Keratinocyte (primary cell): ENCODE measurements around the gene SLC19A3. TPM values are rescaled to one million over a fixed set of nuclear protein-coding genes. Genes with fewer than 3 reads are reported as not detected.

Experiments
- DNase-seq: peaks from one replicate; pipeline ENCODE4 v3.0.0-alpha.2; 2011; ENCODE audit warnings: low read depth, missing footprints, low spot score
- FAIRE-seq: peaks from 2 replicates; lab custom pipeline; 2011; peaks lifted over from hg19 to GRCh38; lab: Jason Lieb, UNC
- H2AFZ ChIP-seq: 2 replicates; pipeline ENCODE4 v1.6.0; 2012; ENCODE audit warnings: low read length, control low read depth, inconsistent platforms; ENCODE audit not compliant: control insufficient read depth
- H3K27ac ChIP-seq: 2 replicates; pipeline ENCODE4 v1.5.1; 2011; ENCODE audit warnings: low read length; ENCODE audit not compliant: control insufficient read depth, insufficient read depth
- H3K27me3 ChIP-seq: 3 replicates; pipeline ENCODE4 v1.6.0; 2011; ENCODE audit warnings: low read length; ENCODE audit not compliant: control insufficient read depth, insufficient read depth; ENCODE audit errors: extremely low read depth
- H3K36me3 ChIP-seq, 2 experiments: 2 replicates in 1 of 2; 3 replicates in 1 of 2; pipeline ENCODE4 v1.5.1; 2011; ENCODE audit warnings: low read length in 2 of 2, mild to moderate bottlenecking in 1 of 2; ENCODE audit not compliant: control insufficient read depth in 2 of 2, insufficient read depth in 2 of 2; ENCODE audit errors: extremely low read depth in 1 of 2
- H3K4me1 ChIP-seq: 3 replicates; pipeline ENCODE4 v1.5.1; 2011; ENCODE audit warnings: low read length; ENCODE audit not compliant: control insufficient read depth, insufficient read depth; ENCODE audit errors: extremely low read depth
- H3K4me2 ChIP-seq: 3 replicates; pipeline ENCODE4 v1.6.0; 2011; ENCODE audit warnings: low read depth, low read length; ENCODE audit not compliant: control insufficient read depth, insufficient read depth; ENCODE audit errors: extremely low read depth
- H3K4me3 ChIP-seq, 3 experiments: fragments of 200-600 bp in 1 of 3; sonication (generic) in 1 of 3; 2 replicates in 2 of 3; 3 replicates in 1 of 3; pipeline ENCODE4 v1.5.1; 2011 to 2016; ENCODE audit warnings: low read length in 3 of 3, mild to moderate bottlenecking in 3 of 3, control low read depth in 2 of 3, inconsistent platforms in 1 of 3, low read depth in 1 of 3, mixed read lengths in 1 of 3, mixed run types in 1 of 3, moderate library complexity in 1 of 3; ENCODE audit not compliant: control insufficient read depth in 2 of 3, insufficient read depth in 2 of 3; ENCODE audit errors: extremely low read depth in 1 of 3
- H3K79me2 ChIP-seq: 2 replicates; pipeline ENCODE4 v1.6.0; 2012; ENCODE audit warnings: low read length; ENCODE audit not compliant: control insufficient read depth, insufficient read depth
- H3K9ac ChIP-seq: 3 replicates; pipeline ENCODE4 v1.6.0; 2011; ENCODE audit warnings: low read length; ENCODE audit not compliant: control insufficient read depth, insufficient read depth; ENCODE audit errors: extremely low read depth
- H3K9me1 ChIP-seq: 3 replicates; pipeline ENCODE4 v1.6.0; 2011; ENCODE audit warnings: low read length; ENCODE audit not compliant: control insufficient read depth, insufficient read depth; ENCODE audit errors: extremely low read depth
- H3K9me3 ChIP-seq: 2 replicates; pipeline ENCODE4 v1.5.1; 2012; ENCODE audit warnings: low read depth, low read length; ENCODE audit not compliant: control insufficient read depth
- H4K20me1 ChIP-seq: 3 replicates; pipeline ENCODE4 v1.6.0; 2011; ENCODE audit warnings: low read length; ENCODE audit not compliant: control insufficient read depth, insufficient read depth; ENCODE audit errors: extremely low read depth
- CTCF ChIP-seq, 3 experiments: IDR thresholded peaks in 1 of 3; conservative IDR thresholded peaks in 1 of 3; optimal IDR thresholded peaks in 1 of 3; 2 replicates in 2 of 3; 3 replicates in 1 of 3; pipeline versions ENCODE3 to v1.5.1; 2011; ENCODE audit warnings: low read length in 3 of 3, mild to moderate bottlenecking in 3 of 3, moderate library complexity in 2 of 3, control low read depth in 1 of 3, inconsistent platforms in 1 of 3; ENCODE audit not compliant: insufficient read depth in 2 of 3; ENCODE audit errors: extremely low read depth in 1 of 3
- EZH2 ChIP-seq: IDR thresholded peaks from one replicate; pipeline ENCODE4 v1.6.1; 2012; ENCODE audit warnings: inconsistent platforms, mild to moderate bottlenecking, low read length, moderate library complexity
- dilution Hi-C: fragments of 300-500 bp; cut with MboI; formaldehyde crosslinking; loops from one replicate; pipeline ENCODE4 v1.7.0; 2020; ENCODE audit warnings: low sequenced_read_pairs; ENCODE audit not compliant: extremely low pct_ligation_motif_present
- polyA plus RNA-seq, 5 experiments: library from polyadenylated mRNA; depleted of rRNA in 3 of 5; stranded (reverse) in 3 of 5; stranded (forward) in 1 of 5; unstranded in 1 of 5; fragments of >200 nt; gene quantifications; 1 replicate in 1 of 5; 2 replicates in 3 of 5; 3 replicates in 1 of 5; pipeline versions ENCODE4 v1.2.1 to v1.2.3, GENCODE V29; 2011 to 2012; ENCODE audit warnings: missing spikeins in 2 of 5, low read depth in 1 of 5, low replicate concordance in 1 of 5

The SLC19A3 gene
- polyA plus RNA-seq, 1 donor (not counting 4 experiments of a cell fraction or from before 2014, with no cell fraction given): 0.58 TPM

GRCh38 chr2:227687189-227687588 lies 30.6 kb downstream of the SLC19A3 start:
- FAIRE-seq (no peak), DNase-seq (no peak)
- Histone ChIP-seq H3K27me3 (no peaks in the 10 kb centered on the region), H3K27ac (no peak overlapping the region), H3K9me1 (no peaks in the 10 kb centered on the region), H3K4me2 (no peak overlapping the region), H3K79me2 (no peaks in the 10 kb centered on the region), H3K9me3 (no peaks in the 10 kb centered on the region), H3K9ac (no peak overlapping the region), H3K4me1 (no peaks in the 10 kb centered on the region), H3K4me3 (no peak overlapping the region), H2AFZ (no peak overlapping the region), H3K36me3 (no peaks in the 10 kb centered on the region), H4K20me1 (no peaks in the 10 kb centered on the region)
- TF ChIP-seq EZH2 (no peak), CTCF (optimal IDR thresholded peaks at IDR 0.05 in 1 of 3, IDR thresholded peaks at IDR 0.05 in 1 of 3, conservative IDR thresholded peaks at IDR 0.05 in 1 of 3; ENCODE audit: extremely low read depth in 1 of 3, insufficient read depth in 2 of 3, low read length in 3 of 3) (no peak)
- dilution Hi-C loops: no loop called here

- dilution Hi-C loops: no loop called here
- no peak for TF ChIP-seq CTCF (optimal IDR thresholded peaks at IDR 0.05 in 1 of 3, IDR thresholded peaks at IDR 0.05 in 1 of 3, conservative IDR thresholded peaks at IDR 0.05 in 1 of 3; ENCODE audit: extremely low read depth in 1 of 3, insufficient read depth in 2 of 3, low read length in 3 of 3)
- TF ChIP-seq EZH2: no peak
- Histone ChIP-seq H3K27ac (no peak overlapping the region), H3K4me3 (no peak overlapping the region), H3K9ac (no peak overlapping the region), H3K79me2 (no peaks in the 10 kb centered on the region), H2AFZ (no peak overlapping the region), H3K9me3 (no peaks in the 10 kb centered on the region), H3K36me3 (no peaks in the 10 kb centered on the region), H3K4me1 (no peaks in the 10 kb centered on the region), H3K4me2 (no peak overlapping the region), H3K27me3 (no peaks in the 10 kb centered on the region), H3K9me1 (no peaks in the 10 kb centered on the region), H4K20me1 (no peaks in the 10 kb centered on the region)
- FAIRE-seq (no peak), DNase-seq (no peak)
These were observed 33.6 kb downstream of the SLC19A3 start for GRCh38 chr2:227684258-227684657.
